DMS114 treated with DMSO at 0.1 percent for 48 hours (cell line): ENCODE data around the gene BICDL2.

ENCODE experiments used
- DNase-seq: peaks from one replicate; lab custom pipeline; 2025; ENCODE audit not compliant: unreplicated experiment; lab: John Stamatoyannopoulos, UW

Gene BICDL2

DNA sequence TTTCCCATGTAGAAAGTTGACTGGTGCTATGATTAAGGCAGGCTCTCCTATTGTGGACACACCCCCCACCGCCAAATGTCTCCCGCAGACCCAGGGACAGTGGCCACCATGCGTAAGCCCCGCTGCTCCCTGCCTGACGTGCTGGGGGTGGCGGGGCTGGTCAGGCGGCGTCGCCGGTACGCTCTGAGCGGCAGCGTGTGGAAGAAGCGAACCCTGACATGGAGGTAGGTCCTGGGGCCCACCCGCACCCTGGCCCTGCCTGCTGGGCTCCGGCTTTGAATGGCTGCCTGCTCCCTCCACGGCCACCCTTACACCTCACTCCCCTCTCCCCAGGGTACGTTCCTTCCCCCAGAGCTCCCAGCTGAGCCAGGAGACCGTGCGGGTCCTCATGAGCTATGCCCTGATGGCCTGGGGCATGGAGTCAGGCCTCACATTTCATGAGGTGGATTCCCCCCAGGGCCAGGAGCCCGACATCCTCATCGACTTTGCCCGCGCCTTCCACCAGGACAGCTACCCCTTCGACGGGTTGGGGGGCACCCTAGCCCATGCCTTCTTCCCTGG, 13.3 kb upstream of the BICDL2 start:
- DNase-seq, result no peak

DNA sequence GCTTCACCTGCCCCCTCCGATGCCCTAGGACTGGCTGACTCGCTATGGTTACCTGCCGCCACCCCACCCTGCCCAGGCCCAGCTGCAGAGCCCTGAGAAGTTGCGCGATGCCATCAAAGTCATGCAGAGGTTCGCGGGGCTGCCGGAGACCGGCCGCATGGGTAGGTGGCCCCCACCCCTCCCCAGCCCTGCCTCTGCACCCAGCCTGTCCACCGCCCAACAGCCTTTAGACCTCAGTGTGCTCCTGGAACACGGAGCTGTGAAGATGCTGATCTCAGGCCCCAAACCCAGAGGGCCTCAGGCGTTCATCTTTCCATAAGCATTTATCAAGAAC, 10.6 kb upstream of the BICDL2 start:
- no peak for DNase-seq

DNA sequence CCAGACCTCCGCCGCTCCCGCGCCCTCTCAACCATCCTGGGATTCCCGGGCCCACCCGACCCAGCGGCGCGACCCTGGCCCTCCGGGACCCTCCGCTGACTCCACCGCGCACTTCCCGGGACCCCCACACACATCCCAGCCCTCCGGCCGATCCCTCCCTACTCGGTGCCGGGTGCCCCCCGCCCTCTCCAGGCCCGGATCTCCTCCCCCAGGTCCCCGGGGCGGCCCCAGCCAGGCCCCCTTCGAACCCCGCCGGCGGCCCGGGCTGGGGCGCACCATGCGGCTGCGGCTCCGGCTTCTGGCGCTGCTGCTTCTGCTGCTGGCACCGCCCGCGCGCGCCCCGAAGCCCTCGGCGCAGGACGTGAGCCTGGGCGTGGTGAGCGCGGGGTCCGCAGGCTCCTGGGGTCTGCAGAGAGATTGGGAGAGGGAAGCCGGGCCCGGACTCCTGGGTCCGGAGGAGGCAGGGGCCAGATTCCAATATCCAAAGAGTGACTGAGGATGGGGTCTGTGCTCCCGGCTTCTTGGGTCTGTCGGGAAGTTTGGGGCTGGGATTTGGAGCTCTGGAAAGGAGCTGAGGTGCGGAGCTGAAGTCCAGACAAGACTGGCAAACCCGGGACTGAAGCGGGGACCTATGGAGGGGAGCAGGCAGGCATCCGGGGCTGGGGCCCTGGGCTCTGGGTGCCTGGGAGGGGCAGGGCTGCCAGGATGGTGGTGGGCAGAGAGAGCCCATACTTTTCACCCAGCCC, 10.1 kb upstream of the BICDL2 start:
- no peak for DNase-seq

DNA sequence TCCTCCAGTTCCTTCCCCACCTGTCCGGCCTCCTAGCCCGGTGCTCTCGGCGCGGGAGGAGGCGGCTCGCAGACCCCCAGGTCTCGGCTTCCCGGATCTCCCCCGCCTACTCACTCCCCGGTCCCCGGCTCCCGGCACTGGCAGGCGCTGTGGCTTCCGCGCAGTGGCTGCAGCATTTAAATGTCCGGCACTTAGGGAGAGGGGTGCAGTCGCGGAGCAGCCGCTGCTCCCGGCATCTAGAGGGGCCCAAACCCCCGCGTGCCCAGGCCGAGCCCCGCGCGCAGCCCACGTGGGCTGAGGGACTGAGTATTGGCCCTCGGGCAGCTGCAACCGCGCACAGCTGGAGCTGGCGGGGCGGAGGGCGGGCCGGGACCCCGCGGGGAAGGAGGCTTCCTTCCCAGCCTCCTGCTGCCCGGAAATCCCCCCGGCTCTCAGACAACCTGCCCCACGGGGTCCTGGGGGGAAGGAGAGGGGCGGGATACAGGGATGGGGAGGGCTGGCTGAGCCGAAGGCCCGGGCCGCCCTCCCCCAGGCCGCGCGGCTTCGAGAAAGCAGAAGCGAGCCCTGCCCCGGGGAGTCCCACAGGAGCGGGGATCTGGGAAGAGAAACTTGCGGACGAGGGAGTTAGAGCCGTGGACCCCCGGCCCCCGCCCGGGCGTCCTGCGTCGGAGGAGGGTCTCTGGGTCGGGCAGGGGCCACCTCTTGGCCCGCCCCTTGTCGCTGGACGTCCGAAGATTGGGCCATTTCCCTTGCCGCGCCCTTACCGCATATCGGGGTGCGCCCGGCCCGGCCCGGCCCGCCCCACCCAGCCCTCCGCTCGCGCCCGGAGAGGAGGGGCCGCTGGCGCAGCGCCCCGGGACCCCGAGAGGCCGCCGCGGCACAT, 9.3 kb upstream of the BICDL2 start, which contains the start of gene MMP25:
MMP25 (plus strand) TSS at position 804 of the 883 bp plus-strand sequence. CDS start 357 bp downstream, outside the sequence.
- no peak for DNase-seq

DNA sequence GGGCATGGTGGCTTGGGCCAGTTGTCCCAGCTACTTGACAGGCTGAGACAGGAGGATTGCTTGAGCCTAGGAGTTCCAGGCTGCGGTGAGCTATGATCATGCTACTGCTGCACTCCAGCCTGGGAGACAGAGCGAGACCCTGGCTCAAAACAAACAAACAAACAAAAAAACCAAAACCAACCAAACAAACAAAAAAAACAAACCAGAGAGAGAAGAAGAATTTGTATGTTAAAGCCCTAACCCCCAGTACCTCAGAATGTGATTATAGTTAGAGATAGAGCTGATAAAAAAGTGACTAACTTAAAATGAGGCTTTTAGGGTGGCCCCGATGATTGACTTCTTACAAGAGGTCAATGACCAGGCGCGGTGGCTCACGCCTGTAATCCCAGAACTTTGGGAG, 8.0 kb upstream of the BICDL2 start:
- DNase-seq, result no peak

DNA sequence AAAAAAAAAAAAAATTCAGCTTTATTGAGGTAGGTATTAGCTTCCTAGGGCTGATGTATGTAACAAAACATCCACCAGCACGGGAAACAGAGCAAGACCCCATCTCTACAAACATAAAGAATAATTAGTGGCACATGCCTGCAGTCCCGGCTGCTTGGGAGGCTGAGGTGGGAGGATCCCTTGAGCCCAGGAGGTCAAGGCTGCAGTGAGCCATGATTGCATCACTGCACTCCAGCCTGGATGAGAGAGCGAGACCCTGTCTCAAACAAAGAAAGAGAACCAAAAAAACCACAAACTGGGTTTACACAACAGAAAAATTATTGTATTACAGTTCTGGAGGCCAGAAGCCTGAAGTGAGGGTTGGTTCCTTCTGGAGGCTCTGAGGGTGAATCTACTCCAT, 5.6 kb upstream of the BICDL2 start:
- DNase-seq, result no peak

DNA sequence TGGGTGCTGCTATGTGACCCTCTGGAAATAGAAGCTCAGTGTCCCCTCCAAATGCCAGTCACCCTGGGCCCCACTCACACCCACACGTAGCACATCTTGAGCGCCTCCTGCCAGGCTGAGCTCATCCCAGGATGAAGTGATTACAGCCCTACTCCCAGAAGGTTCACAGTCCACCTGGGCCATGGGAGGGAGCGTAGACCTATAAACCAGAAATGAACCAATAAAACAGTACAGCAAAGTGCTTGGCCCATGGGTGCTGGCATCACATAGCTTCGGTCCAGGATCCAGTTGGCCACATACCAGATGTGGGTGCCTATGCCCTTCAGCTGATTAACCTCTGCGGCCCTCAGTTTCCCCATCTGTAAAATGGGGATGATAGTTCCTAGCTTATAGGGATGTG, 2.2 kb upstream of the BICDL2 start:
- DNase-seq, result no peak

DNA sequence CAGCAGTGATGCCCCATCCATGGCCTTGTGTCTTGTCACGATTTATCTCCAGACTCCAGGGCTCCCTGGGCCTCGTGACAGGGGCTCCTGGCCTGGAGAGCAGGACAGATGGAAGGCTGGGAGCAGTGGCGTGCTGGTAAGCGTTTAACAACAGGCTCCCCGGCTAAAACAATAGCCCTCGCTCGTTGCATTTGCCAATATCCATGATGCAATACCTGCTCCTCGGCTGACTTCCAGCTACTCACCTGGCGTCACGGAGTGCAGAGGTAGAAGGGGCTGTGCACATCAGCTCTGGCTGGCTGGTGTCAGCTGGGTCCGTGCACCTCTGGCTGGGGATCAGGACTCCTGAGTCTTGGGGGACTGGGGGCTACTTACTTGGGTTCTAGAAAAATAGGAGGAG, 1.5 kb upstream of the BICDL2 start:
- no peak for DNase-seq

DNA sequence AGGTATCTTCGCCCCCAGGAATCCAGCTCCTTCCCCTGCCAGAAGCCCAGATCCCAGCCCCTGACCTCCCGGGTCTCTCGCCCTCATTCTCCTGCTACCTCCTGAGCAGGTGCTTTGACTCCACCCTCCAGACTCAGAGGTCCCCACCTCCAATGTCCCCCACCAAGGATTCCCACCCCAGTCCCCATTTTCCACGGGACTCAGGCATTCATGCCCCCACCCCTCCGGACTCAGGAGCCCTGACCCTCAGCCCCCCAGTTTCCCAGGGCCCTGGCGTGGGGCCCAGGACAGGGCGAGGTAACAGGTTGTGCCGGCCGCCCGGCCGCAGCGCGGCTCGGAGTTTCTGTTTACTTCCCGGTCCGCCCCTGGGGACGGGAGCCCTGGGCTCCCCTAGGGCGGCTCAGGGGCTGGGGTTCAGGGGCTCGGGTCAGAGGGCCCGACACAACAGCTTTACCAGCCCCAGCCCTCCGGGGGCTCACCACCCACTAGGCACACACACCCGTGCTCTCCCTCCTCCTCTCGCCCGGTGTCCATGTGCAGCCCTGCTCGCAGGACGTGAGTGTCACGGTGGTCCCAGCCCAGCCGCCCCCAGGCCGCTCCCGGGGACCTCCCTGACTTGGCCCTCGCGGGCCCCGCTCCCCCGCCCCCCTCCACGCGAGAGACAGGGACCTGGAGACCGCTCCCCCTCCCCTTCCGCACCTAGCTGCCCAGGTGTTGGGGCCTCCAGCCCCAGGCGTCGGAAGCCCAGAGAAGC, 595 bp downstream of the BICDL2 start:
- DNase-seq, result no peak

DNA sequence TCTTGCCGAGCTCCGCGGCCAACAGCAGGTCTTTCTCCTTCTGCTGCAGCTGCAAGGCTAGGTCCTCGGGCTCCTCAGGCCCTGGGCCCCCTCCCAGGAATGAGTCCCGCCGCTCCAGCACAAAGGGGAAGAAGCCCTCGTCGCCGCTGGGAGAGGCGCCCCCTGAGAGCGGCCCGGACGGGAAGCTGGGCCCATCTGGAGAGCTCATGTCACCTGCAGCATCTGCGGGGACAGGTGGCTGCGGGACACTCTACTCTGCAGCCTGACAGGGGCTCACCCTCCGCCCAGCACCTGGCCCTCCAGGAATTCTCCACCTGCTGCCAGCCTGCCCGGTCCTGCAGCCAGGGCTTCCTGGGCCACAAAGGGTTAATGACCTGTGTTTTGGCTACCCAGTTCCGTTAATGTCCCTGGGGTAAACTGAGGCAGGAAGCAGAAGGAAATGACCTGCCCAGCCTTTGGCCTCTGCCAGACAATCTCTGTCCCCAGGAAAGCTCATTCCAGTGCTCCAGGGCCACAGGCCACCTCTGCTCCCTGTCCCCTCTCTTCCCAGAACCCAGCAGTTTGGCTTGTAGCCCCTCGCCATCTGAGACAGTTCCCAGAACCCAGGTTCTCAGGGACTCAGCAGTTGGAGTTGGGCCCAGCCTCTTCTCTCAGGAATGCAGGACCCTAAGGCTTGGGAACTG, 1.3 kb downstream of the BICDL2 start:
- no peak for DNase-seq

DNA sequence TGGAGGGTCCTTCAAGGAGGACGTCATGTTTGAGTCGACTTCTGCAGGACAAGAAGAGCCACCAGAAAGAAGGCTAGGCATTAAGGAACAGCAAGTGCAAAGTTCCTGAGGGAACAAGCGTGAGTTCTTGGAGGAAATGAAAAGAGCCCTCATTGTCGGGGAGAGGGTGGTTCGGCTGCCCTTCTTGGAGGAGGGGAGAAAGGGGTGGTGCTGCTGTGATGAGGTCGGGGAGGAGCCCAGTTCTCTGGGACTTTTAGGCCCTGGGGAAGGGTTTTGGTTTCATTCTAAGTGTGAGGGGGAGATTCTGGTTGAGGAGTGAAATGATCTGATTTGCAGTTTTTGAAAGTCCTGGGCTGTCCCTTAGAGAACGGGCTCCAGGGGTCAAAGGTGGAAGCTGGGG, 4.1 kb downstream of the BICDL2 start:
- DNase-seq, result no peak

DNA sequence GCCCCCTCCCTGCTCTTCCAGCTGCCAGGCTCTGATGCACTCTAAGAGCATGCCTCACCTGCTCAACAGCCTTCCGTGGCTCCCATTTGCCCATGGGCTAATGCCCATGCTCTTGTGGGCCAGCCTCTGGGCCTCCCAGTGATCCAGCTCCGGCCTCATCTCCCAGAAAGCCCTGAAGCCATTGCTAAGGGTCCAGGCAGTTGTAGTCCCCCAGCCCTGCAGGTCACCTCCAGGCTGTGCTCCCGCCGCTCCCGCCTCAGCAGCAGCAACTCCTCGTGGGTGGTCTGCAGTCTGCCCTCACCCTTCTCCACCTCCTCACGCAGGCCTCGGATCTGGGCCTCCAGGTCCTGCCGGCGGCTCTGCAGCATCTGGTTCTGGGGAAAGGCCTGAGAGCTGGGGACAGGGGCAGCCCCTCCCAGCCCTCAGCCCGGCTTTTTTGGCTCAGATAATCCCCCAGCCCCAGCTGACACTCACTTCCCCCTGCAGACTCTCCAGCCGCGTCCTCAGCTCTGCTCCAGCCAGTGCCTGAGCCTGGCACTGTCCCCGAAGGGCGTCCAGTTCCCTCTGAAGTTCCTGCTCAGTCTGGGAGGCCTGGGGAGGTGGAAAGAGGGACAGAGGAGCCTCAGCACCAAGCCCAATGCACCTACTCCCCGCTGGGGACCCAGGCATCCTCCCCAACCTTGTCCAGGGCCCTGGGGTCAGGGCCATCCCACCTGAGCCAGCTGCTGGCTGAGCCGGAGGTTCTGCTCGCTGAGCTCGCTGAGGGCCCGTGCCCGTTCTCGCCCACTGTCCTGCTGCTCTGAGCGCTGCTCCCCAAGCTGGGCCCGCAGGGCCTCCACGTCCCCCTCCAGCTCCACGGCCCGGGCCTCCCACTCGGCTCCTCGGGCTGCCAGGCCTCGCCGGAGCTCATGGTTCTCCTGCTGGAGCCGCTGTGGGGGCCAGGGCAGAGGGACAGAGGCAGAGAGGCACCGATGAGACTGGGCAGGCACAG, 6.2 kb downstream of the BICDL2 start:
- DNase-seq, result no peak

DNA sequence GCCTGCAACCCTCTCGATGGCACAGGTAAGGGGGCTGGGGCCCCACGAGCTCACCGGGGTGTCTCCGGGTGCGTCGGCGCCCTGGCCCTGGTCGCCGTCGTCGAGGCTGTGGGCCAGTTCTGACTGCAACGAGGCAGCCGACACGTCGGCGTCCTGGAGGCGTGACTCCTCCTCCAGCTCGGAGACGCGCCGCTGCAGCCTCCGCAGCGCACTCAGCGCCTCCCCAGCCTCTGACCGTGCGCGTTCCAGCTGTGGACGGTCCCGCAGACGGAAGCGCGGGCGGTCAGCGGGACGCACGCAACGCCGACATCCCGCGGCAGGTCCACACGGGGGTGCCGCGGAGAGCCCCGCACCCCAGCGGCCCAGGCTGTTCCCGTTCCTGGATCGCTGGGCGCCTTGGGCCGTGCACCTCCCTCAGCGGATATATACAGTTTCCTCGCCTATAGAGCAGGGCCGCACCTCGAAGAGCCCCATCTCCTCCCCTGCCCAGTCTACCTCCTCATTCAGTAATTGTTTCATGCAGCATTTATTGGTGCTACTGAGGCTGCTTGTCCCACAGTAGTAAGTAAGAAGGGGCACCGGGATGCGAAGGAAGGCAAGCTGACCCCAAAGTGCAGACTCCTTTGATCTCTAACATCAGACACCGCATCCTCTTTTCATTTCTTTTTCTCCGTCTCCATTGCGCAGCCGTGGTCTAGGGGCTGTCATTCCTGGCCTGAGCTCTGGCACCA, 7.1 kb downstream of the BICDL2 start:
- DNase-seq, result no peak

DNA sequence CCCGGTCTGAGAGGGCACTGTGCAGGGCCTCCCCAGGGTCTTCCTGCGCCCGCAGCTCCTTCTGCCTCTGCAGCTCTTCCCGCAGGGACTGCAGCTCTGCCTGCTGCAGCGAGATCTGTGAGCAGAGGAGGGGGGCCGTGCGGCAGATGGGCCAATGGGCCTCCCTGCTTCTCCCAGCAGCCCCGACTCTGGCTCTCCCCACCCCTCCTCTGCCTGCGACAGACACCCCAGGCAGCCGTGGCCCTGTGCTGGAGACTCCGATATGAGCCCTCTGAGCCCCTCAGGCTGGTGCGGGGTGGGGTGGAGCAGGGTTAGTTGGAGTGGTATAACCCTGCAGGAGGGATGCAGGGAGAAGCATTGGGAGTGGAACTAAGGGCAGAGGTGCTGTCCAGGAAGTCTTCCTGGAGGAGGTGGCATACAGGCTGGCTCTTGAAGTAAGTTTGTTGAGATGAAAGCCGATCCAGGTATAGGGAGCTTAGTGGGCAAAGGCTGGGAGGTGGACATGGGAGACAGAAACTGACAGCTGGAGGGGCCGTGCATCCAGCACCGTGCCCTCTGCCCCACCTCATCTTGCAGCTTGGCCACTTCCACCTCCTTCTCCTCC, 7.9 kb downstream of the BICDL2 start:
- no peak for DNase-seq

DNA sequence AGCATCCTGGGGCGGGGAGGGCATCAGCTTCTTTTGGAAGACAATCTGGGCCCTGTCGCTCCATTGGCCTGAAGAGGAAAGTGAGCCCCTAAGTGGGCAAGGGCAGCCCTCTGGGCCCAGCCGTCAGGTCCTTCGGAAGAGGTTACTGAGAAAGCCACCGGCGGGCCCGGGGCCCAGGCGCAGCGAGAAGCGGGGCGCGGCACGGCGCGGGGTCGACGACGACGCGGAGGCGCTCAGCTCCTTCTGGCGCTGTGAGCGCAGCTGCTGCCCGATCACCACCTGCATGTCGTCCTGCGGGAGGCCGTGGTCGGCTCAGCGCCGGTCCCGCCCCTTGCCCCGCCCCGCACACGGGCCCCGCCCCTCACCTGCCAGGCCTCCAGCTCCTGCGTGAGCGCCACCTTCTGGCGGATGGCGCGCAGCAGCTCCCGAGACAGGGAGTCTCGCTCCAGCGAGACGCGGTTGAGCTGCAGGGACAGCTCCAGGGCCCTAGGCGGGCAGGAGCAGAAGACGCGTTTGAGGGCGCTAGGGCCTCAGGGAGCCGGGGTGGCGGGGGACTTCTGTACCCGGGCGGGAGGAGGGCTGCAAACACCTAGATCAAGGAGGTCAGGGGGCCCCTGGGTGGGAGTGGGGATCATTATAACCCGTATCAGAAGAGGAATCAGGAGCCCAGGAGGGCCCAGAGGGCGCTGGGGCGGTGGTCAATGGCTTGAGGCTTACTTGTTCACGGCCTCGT, 8.6 kb downstream of the BICDL2 start:
- DNase-seq, result no peak

DNA sequence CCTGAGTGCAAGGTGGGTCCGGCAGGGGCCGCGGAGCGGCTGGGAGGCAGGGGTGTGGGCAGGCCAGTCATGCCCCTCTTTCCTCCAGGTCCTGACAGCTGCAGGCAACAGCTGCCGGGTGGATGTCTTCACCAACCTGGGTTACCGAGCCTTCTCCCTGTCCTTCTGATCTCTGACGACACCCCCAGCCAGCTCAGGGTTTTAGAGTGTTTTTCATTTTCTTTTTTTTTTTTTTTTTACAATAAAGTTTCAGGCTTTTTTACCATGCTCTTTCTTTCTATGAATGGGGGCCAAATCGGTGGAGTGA, 9.3 kb downstream of the BICDL2 start:
- DNase-seq, result no peak

DNA sequence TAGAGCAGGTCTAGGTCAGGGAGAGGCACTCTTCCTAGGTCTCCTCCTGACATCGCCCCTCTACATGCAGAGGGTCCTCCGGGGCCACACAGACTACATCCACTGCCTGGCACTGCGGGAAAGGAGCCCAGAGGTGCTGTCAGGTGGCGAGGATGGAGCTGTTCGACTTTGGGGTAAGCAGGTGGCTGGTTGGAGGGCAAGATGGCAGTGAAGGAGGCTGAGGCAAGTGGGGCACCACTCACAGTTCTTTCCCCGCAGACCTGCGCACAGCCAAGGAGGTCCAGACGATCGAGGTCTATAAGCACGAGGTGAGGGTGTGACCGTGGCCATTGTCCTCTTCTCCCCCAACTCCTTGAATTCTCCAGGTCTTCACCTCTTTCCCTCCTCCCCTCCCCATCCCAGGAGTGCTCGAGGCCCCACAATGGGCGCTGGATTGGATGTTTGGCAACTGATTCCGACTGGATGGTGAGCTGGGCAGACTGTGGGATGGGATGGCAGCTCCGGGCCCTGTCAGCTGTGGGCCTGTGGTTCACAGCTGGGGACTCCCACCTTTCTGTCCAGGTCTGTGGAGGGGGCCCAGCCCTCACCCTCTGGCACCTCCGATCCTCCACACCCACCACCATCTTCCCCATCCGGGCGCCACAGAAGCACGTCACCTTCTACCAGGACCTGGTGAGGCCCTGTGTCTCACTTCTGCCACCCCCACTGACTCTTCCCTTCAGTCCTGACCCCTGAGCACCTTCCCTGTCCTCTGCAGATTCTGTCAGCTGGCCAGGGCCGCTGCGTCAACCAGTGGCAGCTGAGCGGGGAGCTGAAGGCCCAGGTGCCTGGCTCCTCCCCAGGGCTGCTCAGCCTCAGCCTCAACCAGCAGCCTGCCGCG, 9.9 kb downstream of the BICDL2 start:
- no peak for DNase-seq
